Forelimb muscle (tissue), 1 donor: ENCODE results near the gene ARMCX4. TPM values are rescaled to one million over a fixed set of nuclear protein-coding genes. Genes with fewer than 3 reads are reported as not detected.
"Not testable (repeated sequence)": the region's sequence is repeated elsewhere in the genome, so short reads cannot be mapped to it uniquely, and the experiment has no call there.

Experiments used
- DNase-seq: peaks from one replicate; pipeline ENCODE4 v3.0.0-alpha.2; 2013; ENCODE audit warnings: low read depth
- polyA plus RNA-seq: library from polyadenylated mRNA; unstranded; fragments of 120-200 nt; gene quantifications from one replicate; pipeline ENCODE4 v1.2.1, GENCODE V29; 2013; ENCODE audit not compliant: insufficient read length

ARMCX4 gene
- 68.0 TPM for polyA plus RNA-seq

DNA sequence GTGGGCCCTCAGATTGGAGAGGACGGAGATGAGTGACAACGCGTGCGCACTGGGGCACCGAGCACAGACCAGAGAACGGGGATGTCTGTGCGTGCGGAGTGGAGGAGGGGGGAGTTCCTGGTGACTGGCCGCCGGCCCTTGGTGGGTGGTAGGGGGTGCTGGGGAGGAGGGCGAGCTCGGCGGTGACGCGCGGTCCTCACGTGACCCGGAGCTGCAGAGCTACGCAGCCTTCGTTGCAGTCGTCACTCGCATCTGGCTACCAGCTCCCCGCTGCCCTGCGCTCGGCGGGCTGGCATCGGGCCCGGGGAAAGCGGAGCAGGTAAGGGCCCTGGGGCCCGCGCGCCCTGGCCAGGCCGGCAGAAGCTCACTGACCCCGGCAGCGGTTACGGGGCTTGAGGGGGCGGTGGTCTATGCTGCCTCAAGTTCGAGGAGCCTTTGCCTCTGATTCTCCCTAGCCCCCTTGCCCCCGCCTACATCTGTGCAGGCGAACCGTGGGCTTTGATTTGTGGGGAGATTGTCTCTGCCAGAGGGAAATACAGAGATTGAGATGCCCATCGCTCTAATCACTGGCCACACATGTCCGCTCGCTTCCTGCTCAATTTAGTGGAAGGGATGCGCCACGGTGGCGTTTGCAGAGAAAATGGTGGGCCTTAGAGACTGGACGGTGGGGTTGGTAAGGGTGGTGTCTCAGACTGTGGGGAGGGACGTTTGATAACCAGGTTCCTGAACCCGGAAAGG lies at the start of gene ARMCX4:
TSS of gene ARMCX4 (plus strand) at position 245 of the 738 bp plus-strand sequence. CDS start 3,134 bp downstream, outside the sequence.
- DNase-seq: no peak

DNA sequence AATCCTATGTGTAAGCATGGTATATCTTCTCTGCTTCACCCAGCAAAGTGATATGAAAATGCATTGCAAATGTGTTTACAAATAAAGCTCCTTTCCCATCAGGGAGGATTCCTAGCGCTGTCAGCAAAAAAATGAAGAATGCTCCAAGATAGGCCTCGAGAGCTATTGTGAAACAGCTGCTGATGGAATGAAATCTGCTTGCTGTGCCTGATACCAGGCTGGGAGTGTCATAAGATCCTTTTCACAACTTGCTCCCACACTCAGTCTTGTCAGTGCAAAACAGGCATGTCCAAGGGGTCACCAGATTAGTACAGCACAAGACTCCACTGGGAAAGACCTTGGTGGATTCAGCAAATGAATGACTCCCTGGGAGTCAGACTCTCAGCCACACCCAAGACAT lies 43.2 kb upstream of the ARMCX4 start:
- DNase-seq: no peak

DNA sequence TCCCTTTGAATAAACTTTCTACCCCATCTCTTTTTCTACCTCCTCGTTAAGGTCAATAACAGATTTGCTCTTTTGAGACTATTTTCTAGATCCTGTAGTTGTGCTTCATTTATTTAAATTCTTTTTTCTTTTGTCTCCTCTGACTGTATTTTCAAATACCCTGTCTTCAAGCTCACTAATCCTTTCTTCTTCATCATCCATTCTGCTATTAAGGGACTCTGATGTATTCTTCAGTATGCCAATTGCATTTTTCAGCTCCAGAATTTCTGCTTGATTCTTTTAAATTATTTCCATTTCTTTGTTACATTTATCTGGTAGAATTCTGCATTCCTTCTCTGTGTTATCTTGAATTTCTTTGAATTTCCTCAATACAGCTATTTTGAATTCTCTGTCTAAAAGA lies 36.0 kb upstream of the ARMCX4 start:
- DNase-seq: no peak

DNA sequence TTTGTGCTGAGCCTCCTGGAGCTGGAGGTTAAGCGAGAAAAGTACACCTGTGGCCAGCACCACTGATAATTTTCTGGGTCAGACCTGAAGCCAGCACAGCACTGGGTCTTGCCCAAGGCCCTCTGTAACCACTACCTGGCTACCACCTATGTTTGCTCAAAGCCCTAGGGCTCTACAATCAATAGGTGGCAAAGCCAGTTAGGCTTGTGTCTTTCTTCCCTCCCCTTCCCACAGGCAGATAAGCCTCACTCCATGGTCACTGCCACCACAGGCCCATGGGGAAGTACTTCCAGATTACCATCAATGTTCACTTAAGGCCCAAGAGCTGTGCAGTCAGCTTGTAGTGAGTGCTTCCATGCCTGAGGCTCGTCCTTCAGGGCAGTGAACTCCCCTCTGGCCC lies 35.2 kb upstream of the ARMCX4 start:
- no peak for DNase-seq

DNA sequence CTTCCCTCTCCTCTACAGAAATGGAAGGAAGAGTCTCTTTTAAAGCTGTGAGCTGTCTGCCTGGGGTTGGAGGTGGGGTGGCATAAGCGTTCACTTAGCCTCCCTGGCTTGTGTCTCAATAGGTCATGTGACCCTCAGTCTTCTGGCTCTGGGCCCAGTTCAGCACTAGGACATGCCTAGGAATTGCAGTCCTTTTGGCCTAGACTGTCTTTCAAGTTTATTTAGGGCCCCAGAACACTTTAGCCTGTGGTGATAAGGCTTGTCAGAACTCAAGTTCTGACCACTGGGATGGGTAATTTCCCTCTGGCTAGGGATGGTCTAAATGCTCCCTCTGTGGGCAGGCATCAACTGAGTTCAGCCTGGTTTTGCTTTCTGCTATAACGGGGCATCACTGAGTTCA lies 34.3 kb upstream of the ARMCX4 start:
- no peak for DNase-seq

DNA sequence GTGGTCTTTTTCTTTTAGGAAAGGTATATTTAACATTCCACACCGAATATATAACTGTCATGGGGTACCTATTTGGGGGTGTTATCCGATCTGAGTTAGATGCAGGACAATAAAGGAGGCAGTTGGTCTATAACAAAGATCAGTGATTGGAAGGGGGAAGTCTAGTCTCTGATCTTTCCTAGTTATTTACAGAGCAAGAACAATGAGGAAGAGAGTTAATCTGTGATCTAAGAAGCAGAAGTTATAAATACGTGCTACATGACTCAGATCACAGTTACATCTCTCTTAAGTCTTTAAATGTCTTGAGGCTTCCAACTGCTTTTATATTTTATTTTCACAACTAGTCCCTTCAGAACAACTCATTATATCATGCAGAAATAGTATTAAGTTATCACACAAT lies 33.2 kb upstream of the ARMCX4 start:
- DNase-seq: no peak

DNA sequence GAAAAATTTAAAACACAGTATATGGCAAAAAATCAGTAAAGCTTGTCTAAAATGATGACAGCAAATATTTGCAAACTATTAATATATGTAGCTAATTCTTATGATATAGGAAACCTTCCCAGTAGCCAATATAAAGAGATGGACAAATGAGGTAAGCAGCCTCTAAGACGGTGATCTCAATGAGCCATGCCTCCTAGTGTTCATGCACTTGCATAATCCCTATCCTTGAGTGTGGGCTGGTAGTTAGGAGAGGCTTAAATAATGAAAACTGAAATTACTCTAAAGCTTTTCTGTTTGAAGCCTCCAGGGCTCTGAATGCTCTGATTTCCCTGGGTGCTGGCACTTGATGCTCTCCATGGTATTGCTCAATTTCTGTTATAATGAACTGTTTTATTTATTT lies 24.6 kb upstream of the ARMCX4 start:
- DNase-seq: no peak

DNA sequence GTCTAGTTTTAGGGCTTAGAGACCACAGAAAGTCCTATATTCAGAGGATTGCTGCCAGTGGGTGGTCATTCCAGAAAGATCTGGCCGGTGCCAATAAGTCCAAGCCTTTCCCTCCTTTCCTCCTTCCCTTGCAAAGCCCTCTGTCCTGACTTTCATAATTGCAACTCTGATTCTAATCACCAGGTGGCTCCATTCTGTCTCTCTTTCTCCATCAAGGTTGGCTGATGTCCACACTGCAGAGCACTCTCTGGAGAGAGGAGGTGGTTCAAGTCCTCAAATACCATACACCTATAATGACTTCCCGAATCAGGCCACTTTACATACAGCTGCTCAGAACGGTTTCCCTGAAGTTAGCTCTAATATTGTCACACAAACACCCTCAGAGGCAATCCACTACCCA lies 22.4 kb upstream of the ARMCX4 start:
- DNase-seq: no peak

DNA sequence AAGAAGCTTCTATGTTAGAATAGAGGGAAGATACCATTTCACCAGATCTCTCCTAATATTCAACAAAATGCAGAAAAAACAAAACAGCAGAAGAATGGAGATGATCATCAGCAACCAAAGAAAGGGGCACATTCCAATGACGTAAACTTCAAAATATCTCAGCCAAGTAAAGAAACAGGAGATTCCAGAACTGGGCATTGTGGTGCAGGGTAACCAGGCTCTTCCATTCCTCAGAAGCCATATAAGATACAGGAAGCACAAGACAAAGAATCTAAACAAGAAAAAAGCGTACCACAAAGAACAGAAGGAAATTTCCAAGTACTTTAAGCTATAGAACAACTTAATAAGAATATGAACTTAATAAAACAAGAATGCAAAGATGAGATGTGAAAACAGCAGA lies 6.9 kb upstream of the ARMCX4 start:
- DNase-seq: no peak

DNA sequence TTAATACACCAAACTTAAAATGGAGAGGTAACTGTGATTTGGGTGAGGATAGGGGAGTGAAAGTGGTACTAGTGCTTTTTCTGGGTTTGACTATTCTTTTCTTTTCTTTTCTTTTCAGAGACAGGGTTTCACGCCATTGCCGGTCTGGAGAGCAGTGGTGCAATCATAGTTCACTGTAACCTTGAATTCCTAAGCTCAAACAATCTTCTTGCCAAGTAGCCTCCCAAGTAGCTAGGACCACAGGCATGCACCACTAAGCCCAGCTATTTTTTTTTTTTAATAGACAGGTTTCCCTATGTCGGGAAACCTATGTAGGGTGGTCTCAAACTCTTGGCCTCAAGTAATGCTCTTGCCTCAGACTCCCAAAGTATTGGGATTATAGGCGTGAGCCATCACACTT lies 3.0 kb upstream of the ARMCX4 start:
- no peak for DNase-seq

DNA sequence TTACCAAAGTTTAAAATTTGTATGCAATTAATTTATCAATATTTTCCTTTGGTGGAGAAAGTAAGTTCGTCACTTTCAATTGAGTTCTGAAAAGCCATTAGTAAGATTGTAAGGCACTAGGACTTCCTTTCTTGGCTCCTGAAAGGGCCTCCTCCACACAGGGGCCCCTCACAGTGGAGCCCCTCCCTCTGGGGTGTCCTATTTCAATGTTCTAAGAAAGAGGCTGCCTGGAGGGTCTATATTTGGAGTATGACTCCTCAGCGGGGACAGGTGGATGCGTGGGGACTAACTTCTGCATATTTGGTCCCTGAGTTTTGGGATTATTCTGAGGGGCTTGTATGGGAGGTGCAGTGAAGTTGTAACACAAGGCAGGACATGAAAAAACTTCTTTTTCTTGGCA lies 1.6 kb upstream of the ARMCX4 start:
- no peak for DNase-seq

DNA sequence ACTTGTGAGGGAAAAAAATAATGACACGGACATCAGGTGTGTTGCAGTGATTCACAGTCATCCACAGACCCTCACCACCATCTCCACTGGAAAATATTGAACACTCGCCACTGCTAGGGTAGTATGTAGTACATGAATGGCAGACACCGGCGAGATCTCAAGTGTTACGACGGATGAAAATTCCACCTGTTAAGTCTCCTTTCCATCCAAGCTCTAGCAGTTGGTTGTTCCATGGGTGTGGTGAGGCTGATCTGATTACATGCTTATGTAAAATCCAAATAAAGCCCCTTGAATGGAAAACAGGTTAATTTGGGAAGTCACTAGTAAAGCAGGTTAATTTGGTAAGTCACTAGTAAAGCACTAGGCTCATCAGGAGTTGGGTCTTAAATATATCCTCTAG lies 1.1 kb upstream of the ARMCX4 start:
- DNase-seq: no peak

DNA sequence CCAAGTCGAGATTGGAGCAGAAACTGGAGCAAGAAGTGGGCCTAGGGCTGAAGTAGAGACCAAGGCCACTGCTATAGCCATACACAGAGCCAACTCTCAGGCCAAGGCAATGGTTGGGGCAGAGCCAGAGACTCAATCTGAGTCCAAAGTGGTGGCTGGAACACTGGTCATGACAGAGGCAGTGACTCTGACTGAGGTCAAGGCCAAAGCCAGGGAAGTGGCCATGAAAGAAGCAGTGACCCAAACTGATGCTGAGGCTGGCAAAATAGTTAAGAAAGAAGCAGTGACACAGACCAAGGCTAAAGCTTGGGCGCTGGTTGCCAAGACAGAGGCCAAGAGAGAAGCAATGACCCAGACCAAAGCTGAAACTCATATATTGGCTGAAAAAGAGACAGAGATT lies 3.5 kb downstream of the ARMCX4 start:
- DNase-seq: no peak

DNA sequence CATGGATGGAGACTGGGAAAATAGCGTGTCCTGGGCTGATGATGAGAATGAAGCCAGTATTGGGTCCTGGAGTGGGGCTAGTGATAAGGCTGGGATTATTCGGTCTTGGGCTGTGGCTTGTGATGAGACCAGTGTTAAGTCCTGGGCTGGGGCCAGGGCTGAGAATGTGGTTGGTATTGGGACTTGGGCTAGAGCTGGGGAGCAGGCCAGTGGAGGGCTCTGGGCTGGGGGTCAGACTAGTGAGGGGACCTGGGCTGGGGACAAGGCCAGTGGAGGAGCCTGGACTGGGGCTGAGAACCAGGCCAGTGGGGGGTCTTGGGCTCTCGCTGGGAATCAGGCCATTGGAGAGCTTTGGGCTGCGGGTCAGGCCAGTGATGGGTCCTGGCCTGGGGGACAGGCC lies 6.7 kb downstream of the ARMCX4 start:
- no peak for DNase-seq

DNA sequence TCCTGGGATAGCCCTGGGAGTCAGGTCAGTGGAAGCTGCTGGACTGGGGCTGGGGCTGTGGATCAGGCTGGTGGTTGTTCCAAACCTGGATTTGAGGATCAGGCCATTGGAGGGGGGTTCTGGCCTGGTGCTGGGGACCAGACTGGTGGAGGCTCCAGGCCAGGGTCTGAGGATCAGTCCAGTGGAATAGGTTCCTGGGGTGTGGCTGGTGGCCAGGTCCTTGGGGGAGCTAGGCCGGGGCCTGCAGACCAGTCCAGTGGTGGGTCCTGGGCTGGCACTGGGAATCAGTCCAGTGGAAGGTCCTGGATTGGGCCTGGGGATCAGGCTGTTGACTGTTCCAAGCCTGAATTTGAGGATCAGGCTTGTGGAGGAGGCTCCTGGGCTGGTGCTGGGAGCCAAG lies 8.0 kb downstream of the ARMCX4 start:
- no peak for DNase-seq

DNA sequence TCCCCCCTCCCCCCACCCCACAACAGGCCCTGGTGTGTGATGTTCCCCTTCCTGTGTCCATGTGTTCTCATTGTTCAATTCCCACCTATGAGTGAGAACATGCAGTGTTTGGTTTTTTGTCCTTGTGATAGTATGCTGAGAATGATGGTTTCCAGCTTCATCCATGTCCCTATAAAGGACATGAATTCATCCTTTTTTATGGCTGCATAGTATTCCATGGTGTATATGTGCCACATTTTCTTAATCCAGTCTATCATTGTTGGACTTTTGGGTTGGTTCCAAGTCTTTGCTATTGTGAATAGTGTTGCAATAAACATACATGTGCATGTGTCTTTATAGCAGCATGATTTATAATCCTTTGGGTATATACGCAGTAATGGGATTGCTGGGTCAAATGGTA lies 17.7 kb downstream of the ARMCX4 start:
- DNase-seq: not testable (repeated sequence)

DNA sequence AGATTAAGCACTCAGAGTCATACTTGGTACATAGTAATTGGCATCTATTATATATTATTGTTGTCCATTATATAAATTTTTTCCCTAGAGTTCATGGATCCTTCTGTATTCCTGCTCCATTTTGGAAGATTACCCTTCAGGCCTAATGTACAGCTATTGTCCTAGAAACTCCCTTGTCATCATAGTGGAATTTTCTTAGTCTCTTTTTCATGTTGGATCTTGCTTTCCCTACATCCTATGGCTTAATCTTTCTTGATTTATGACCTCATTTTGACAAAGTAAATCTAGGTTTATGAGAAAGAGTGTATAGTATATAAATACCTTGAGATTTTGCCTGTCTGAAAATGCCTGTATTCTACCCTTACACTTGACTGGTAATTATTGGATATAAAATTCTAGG lies 22.1 kb downstream of the ARMCX4 start:
- no peak for DNase-seq

DNA sequence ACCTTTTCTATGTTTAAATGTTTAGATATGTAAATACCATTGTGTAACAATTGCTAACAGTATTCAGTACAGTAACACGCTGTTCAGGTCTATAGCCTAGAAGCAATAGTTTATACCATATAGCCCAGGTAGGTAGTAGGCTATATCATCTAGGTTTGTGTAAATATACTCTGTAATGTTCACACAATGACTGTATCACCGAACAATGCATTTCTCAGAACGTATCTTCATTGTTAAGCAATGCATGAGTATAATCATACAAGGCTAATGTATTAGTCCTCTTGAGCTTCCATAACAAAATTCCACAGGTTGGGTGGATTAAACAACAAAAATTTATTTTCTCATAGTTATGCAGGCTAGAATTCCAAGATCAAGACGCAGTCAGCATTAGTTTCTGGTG lies 22.7 kb downstream of the ARMCX4 start:
- no peak for DNase-seq

DNA sequence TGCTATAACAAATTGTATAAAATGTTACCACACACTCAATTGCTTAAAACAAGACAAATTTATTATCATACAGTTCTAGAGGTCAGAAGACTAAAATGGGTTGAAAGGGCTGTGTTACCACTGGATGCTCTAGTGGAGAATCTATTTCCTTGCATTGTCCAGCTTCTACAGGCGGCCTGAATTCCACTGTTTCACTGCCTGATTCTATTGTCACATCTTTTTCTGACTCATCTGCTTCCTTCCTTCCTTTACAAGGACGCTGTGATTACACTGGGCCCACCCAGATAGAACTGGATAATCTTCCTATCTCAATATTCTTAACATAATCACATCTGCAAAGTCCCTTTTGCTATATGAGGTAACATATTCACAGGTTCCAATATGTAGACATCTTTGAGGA lies 45.7 kb downstream of the ARMCX4 start:
- no peak for DNase-seq

Other genes starting within 250 kb of the ARMCX4 start
- 0.25 TPM for gene TAF7L, start 194.1 kb upstream of the ARMCX4 start, polyA plus RNA-seq
- 9.0 TPM for gene TIMM8A, start 136.7 kb upstream of the ARMCX4 start, polyA plus RNA-seq
- 1.6 TPM for gene BTK, start 99.3 kb upstream of the ARMCX4 start, polyA plus RNA-seq
- 1,436 TPM for gene RPL36A, start 94.4 kb upstream of the ARMCX4 start, polyA plus RNA-seq
- 13.9 TPM for gene GLA, start 77.5 kb upstream of the ARMCX4 start, polyA plus RNA-seq
- gene HNRNPH2, start 77.2 kb upstream of the ARMCX4 start, polyA plus RNA-seq: 58.0 TPM
- gene ARMCX1, start 65.1 kb downstream of the ARMCX4 start, polyA plus RNA-seq: 93.8 TPM
- 126 TPM for gene ARMCX6, start 132.5 kb downstream of the ARMCX4 start, polyA plus RNA-seq
- gene ARMCX3, start 137.7 kb downstream of the ARMCX4 start, polyA plus RNA-seq: 175 TPM
- 150 TPM for gene ARMCX2, start 174.4 kb downstream of the ARMCX4 start, polyA plus RNA-seq